ENCODE results near the gene AURKB.
"Not testable (repeated sequence)": the region's sequence is repeated elsewhere in the genome, so short reads cannot be mapped to it uniquely, and the experiment has no call there.

Gene AURKB

GRCh38 chr17:8220783-8221662 lies 10.6 kb upstream of the AURKB start:
- Histone ChIP-seq H3K27me3 (no peaks in the 10 kb centered on the region), H4K20me1 (no peaks in the 10 kb centered on the region), H3K4me1 (peaks cover 35% of the 10 kb centered on the region), H3K4me3 (peak overlapping the region; percentile 72), H3K9me3 (no peaks in the 10 kb centered on the region), H3K4me2 (peak overlapping the region; percentile 85), H3K27ac (peak overlapping the region; percentile 94), H3K9ac (peak overlapping the region; percentile 91), H3K36me3 (no peaks in the 10 kb centered on the region)
- TF ChIP-seq Cebpa-rat (IDR thresholded peaks at IDR 0.05), result no peak

GRCh38 chr17:8214000-8214399 lies 3.6 kb upstream of the AURKB start:
- H3K4me3 ChIP-seq, H4K20me1 ChIP-seq, H3K36me3 ChIP-seq, H3K4me2 ChIP-seq, H3K9ac ChIP-seq, H3K27me3 ChIP-seq, H3K27ac ChIP-seq, H3K9me3 ChIP-seq: not testable (repeated sequence)
- H3K4me1 ChIP-seq, result peaks cover 21% of the 10 kb centered on the region

- Histone ChIP-seq H3K4me1 (peaks cover 35% of the 10 kb centered on the region), H3K36me3 (peaks cover 8% of the 10 kb centered on the region), H3K27me3 (no peaks in the 10 kb centered on the region), H3K9ac (no peak overlapping the region), H3K27ac (no peak overlapping the region), H3K4me2 (no peak overlapping the region), H3K4me3 (no peak overlapping the region), H3K9me3 (no peaks in the 10 kb centered on the region), H4K20me1 (peaks cover 7% of the 10 kb centered on the region)
- no peak for TF ChIP-seq Cebpa-rat (IDR thresholded peaks at IDR 0.05)
Observed at GRCh38 chr17:8212312-8213180, 2.2 kb upstream of the AURKB start.

- Histone ChIP-seq H3K4me1 (peaks cover 43% of the 10 kb centered on the region), H3K9ac (peak overlapping the region; percentile 91), H3K4me2 (peak overlapping the region; percentile 91), H3K27me3 (no peaks in the 10 kb centered on the region), H3K9me3 (no peaks in the 10 kb centered on the region), H3K27ac (peak overlapping the region; percentile 91), H3K4me3 (peak overlapping the region; percentile 78), H3K36me3 (peaks cover 25% of the 10 kb centered on the region), H4K20me1 (peaks cover 21% of the 10 kb centered on the region)
- no peak for TF ChIP-seq Cebpa-rat (IDR thresholded peaks at IDR 0.05)
Observed at GRCh38 chr17:8210761-8211458, 535 bp upstream of the AURKB start.

GRCh38 chr17:8206536-8206935 lies 3.8 kb downstream of the AURKB start:
- no peaks in the 10 kb centered on the region for H3K9me3 ChIP-seq
- peaks cover 61% of the 10 kb centered on the region for H3K36me3 ChIP-seq
- H3K4me1 ChIP-seq, result peaks cover 40% of the 10 kb centered on the region
- no peak overlapping the region for H3K4me3 ChIP-seq
- no peak overlapping the region; the same call in 1 of the 2 replicates for H3K4me2 ChIP-seq
- H3K9ac ChIP-seq, result no peak overlapping the region
- no peak overlapping the region for H3K27ac ChIP-seq
- peaks cover 34% of the 10 kb centered on the region for H4K20me1 ChIP-seq
- no peaks in the 10 kb centered on the region for H3K27me3 ChIP-seq
- TF ChIP-seq Cebpa-rat (IDR thresholded peaks at IDR 0.05), result no peak

- Histone ChIP-seq H3K4me3 (no peak overlapping the region), H4K20me1 (peaks cover 34% of the 10 kb centered on the region), H3K27me3 (no peaks in the 10 kb centered on the region), H3K36me3 (peaks cover 70% of the 10 kb centered on the region), H3K9ac (no peak overlapping the region), H3K27ac (no peak overlapping the region), H3K9me3 (no peaks in the 10 kb centered on the region), H3K4me1 (peaks cover 36% of the 10 kb centered on the region), H3K4me2 (no peak overlapping the region)
- TF ChIP-seq Cebpa-rat (IDR thresholded peaks at IDR 0.05), result no peak
Observed at GRCh38 chr17:8204761-8205555, 5.4 kb downstream of the AURKB start.

GRCh38 chr17:8192070-8192815 lies 18.1 kb downstream of the AURKB start:
- H4K20me1 ChIP-seq, result peaks cover 20% of the 10 kb centered on the region
- no peaks in the 10 kb centered on the region for H3K27me3 ChIP-seq
- TF ChIP-seq Cebpa-rat (IDR thresholded peaks at IDR 0.05), result no peak
- peak overlapping the region; percentile 55; the same call in 1 of the 2 replicates for H3K27ac ChIP-seq
- H3K4me1 ChIP-seq, result peaks cover 45% of the 10 kb centered on the region
- no peaks in the 10 kb centered on the region for H3K9me3 ChIP-seq
- H3K4me3 ChIP-seq, result peak overlapping the region; percentile 48
- H3K4me2 ChIP-seq, result peak overlapping the region; percentile 70
- no peak overlapping the region for H3K9ac ChIP-seq
- H3K36me3 ChIP-seq, result no peaks in the 10 kb centered on the region

GRCh38 chr17:8190506-8190905 lies 19.9 kb downstream of the AURKB start:
- no peaks in the 10 kb centered on the region for H3K9me3 ChIP-seq
- H3K4me1 ChIP-seq, result peaks cover 45% of the 10 kb centered on the region
- H3K9ac ChIP-seq, result peak overlapping the region; percentile 92; the same call in 1 of the 2 replicates
- no peak for TF ChIP-seq Cebpa-rat (IDR thresholded peaks at IDR 0.05)
- H3K4me2 ChIP-seq, result peak overlapping the region; percentile 77
- peak overlapping the region; percentile 86 for H3K4me3 ChIP-seq
- H3K27ac ChIP-seq, result no peak overlapping the region
- no peaks in the 10 kb centered on the region for H3K36me3 ChIP-seq
- peaks cover 20% of the 10 kb centered on the region for H4K20me1 ChIP-seq
- no peaks in the 10 kb centered on the region for H3K27me3 ChIP-seq
